H9 (cell line): Measurements from ENCODE around the gene DEPP1. TPM values are rescaled to one million over a fixed set of nuclear protein-coding genes. Genes with fewer than 3 reads are reported as not detected.

Experiments used
- DNase-seq: peaks from one replicate; pipeline ENCODE4 v3.0.0-alpha.2; 2017
- H2AFZ ChIP-seq: one replicate; pipeline ENCODE4 v1.6.1; 2013; ENCODE audit warnings: mild to moderate bottlenecking, low read length, control low read depth, moderate library complexity
- H2AK5ac ChIP-seq: 2 replicates; pipeline ENCODE4 v1.6.1; 2013; ENCODE audit warnings: low read length, control low read depth, mixed read lengths; ENCODE audit not compliant: insufficient read length
- H2BK120ac ChIP-seq: one replicate; pipeline ENCODE4 v1.6.1; 2013; ENCODE audit warnings: low read depth, mild to moderate bottlenecking, low read length, control low read depth, inconsistent platforms; ENCODE audit not compliant: poor library complexity, severe bottlenecking
- H2BK12ac ChIP-seq: 2 replicates; pipeline ENCODE4 v1.6.1; 2013; ENCODE audit warnings: low read length, control low read depth, mixed read lengths, low read depth; ENCODE audit not compliant: insufficient read length
- H2BK15ac ChIP-seq: 2 replicates; pipeline ENCODE4 v1.6.1; 2013; ENCODE audit warnings: low read depth, low read length, control low read depth
- H2BK20ac ChIP-seq: one replicate; pipeline ENCODE4 v1.6.1; 2013; ENCODE audit warnings: low read depth, mild to moderate bottlenecking, low read length, control low read depth, inconsistent platforms; ENCODE audit not compliant: poor library complexity, severe bottlenecking
- H2BK5ac ChIP-seq: 2 replicates; pipeline ENCODE4 v1.6.1; 2013; ENCODE audit warnings: low read length, control low read depth, mixed read lengths; ENCODE audit not compliant: insufficient read length
- H3K14ac ChIP-seq: 2 replicates; pipeline ENCODE4 v1.6.1; 2013; ENCODE audit warnings: low read length, control low read depth; ENCODE audit not compliant: insufficient read depth
- H3K18ac ChIP-seq: 2 replicates; pipeline ENCODE4 v1.6.1; 2013; ENCODE audit warnings: low read depth, mild to moderate bottlenecking, mixed read lengths, low read length, control low read depth; ENCODE audit not compliant: insufficient read length
- H3K23ac ChIP-seq: 2 replicates; pipeline ENCODE4 v1.6.1; 2013; ENCODE audit warnings: low read length, control low read depth, mixed read lengths, low read depth; ENCODE audit not compliant: insufficient read length
- H3K23me2 ChIP-seq: 2 replicates; pipeline ENCODE4 v1.6.1; 2013; ENCODE audit warnings: low read depth, mild to moderate bottlenecking, mixed read lengths, low read length, control low read depth; ENCODE audit not compliant: insufficient read length, poor library complexity, severe bottlenecking
- H3K27ac ChIP-seq: 2 replicates; pipeline ENCODE4 v1.5.1; 2013; ENCODE audit warnings: low read length, control low read depth, mixed read lengths, low read depth; ENCODE audit not compliant: insufficient read length
- H3K27me3 ChIP-seq: 2 replicates; pipeline ENCODE4 v1.6.1; 2013; ENCODE audit warnings: low read length, control low read depth, inconsistent platforms; ENCODE audit not compliant: insufficient read depth
- H3K4ac ChIP-seq: 2 replicates; pipeline ENCODE4 v1.6.1; 2013; ENCODE audit warnings: low read depth, mild to moderate bottlenecking, control low read depth, inconsistent platforms, low read length, moderate library complexity
- H3K4me1 ChIP-seq: 2 replicates; pipeline ENCODE4 v1.6.1; 2013; ENCODE audit warnings: low read length, control low read depth, inconsistent platforms; ENCODE audit not compliant: insufficient read depth
- H3K4me2 ChIP-seq: 2 replicates; pipeline ENCODE4 v1.6.1; 2013; ENCODE audit warnings: low read length, control low read depth, mixed read lengths; ENCODE audit not compliant: insufficient read length, insufficient read depth
- H3K56ac ChIP-seq: 2 replicates; pipeline ENCODE4 v1.6.1; 2013; ENCODE audit warnings: low read depth, mild to moderate bottlenecking, mixed read lengths, low read length, control low read depth; ENCODE audit not compliant: insufficient read length
- H3K79me1 ChIP-seq: 2 replicates; pipeline ENCODE4 v1.6.1; 2013; ENCODE audit warnings: low read depth, mild to moderate bottlenecking, moderate library complexity, low read length, control low read depth, inconsistent platforms; ENCODE audit not compliant: insufficient read depth, poor library complexity, severe bottlenecking
- H3K79me2 ChIP-seq: 2 replicates; pipeline ENCODE4 v1.6.1; 2013; ENCODE audit warnings: low read length, control low read depth, inconsistent platforms; ENCODE audit not compliant: insufficient read depth
- H3K9ac ChIP-seq: 2 replicates; pipeline ENCODE4 v1.6.1; 2013; ENCODE audit warnings: low read length, control low read depth, mixed read lengths; ENCODE audit not compliant: insufficient read length; ENCODE audit errors: extremely low read depth
- H3K9me3 ChIP-seq: one replicate; pipeline ENCODE4 v1.6.1; 2013; ENCODE audit warnings: low read depth, low read length, inconsistent platforms; ENCODE audit not compliant: control insufficient read depth
- H3T11ph ChIP-seq: one replicate; pipeline ENCODE4 v1.6.1; 2013; ENCODE audit warnings: mild to moderate bottlenecking, low read length, control low read depth, inconsistent platforms
- H4K20me1 ChIP-seq: one replicate; pipeline ENCODE4 v1.6.1; 2013; ENCODE audit not compliant: control insufficient read depth, insufficient read length, insufficient read depth
- H4K5ac ChIP-seq: 2 replicates; pipeline ENCODE4 v1.6.1; 2013; ENCODE audit warnings: low read depth, mild to moderate bottlenecking, mixed read lengths, low read length, control low read depth; ENCODE audit not compliant: insufficient read length
- H4K8ac ChIP-seq: replicated peaks from 2 replicates; pipeline ENCODE4 v1.6.1; 2013; ENCODE audit warnings: low read length, control low read depth, mixed read lengths, low read depth; ENCODE audit not compliant: insufficient read length
- H4K91ac ChIP-seq: 2 replicates; pipeline ENCODE4 v1.6.1; 2013; ENCODE audit warnings: low read depth, mild to moderate bottlenecking, moderate library complexity, mixed read lengths, low read length, control low read depth; ENCODE audit not compliant: insufficient read length
- H3K27ac Mint-ChIP-seq, 3 experiments: 2 replicates in 2 of 3; 3 replicates in 1 of 3; pipeline ENCODE4 v1.8.0; 2020 to 2021; ENCODE audit warnings: mixed read lengths in 3 of 3, mild to moderate bottlenecking in 1 of 3, moderate library complexity in 1 of 3
- H3K27me3 Mint-ChIP-seq: 2 replicates; pipeline ENCODE4 v1.8.0; 2021; ENCODE audit warnings: low read depth, mild to moderate bottlenecking, moderate library complexity, mixed read lengths
- H3K36me3 Mint-ChIP-seq, 3 experiments: 2 replicates in 2 of 3; 3 replicates in 1 of 3; pipeline ENCODE4 v1.8.0; 2020 to 2021; ENCODE audit warnings: low read depth in 3 of 3, mixed read lengths in 3 of 3; ENCODE audit not compliant: insufficient read depth in 1 of 3
- H3K4me1 Mint-ChIP-seq, 2 experiments: 2 replicates each; pipeline ENCODE4 v1.8.0; 2020; ENCODE audit warnings: mixed read lengths in 2 of 2
- H3K4me3 Mint-ChIP-seq, 2 experiments: 2 replicates in 1 of 2; 3 replicates in 1 of 2; pipeline ENCODE4 v1.8.0; 2020 to 2021; ENCODE audit warnings: mild to moderate bottlenecking in 2 of 2, mixed read lengths in 2 of 2, moderate library complexity in 1 of 2
- H3K9me3 Mint-ChIP-seq, 2 experiments: 2 replicates in 1 of 2; 3 replicates in 1 of 2; pipeline ENCODE4 v1.8.0; 2020; ENCODE audit warnings: mild to moderate bottlenecking in 2 of 2, mixed read lengths in 2 of 2, moderate library complexity in 1 of 2
- CTCF ChIP-seq: fragments of 200-600 bp; sonication (generic); conservative IDR thresholded peaks from 3 replicates; pipeline ENCODE4 v1.8.0; 2021; ENCODE audit warnings: antibody characterized with exemption, mild to moderate bottlenecking
- WGBS: extraction: QIAGEN DNeasy Blood & Tissue Kit; methylation state at CpG from one replicate; pipeline ENCODE4 v1.1.7; 2013; ENCODE audit warnings: missing lambda C conversion rate, low lambda C conversion rate, mixed read lengths; ENCODE audit not compliant: insufficient read length; ENCODE audit errors: extremely low coverage; 5-methylcytosine and 5-hydroxymethylcytosine counted together
- total RNA-seq: library from RNA; stranded (reverse); gene quantifications from 2 replicates; pipeline ENCODE4 v1.2.1, GENCODE V29; 2021

Gene DEPP1
- total RNA-seq, 1 experiment from 2014 or later = 2.4 TPM

- no peak overlapping the region for H2BK12ac ChIP-seq
- H3K9me3 Mint-ChIP-seq = peaks cover 5 to 10% of the 10 kb centered on the region in 2 experiments; a peak in 3 of 5 replicates
- H3K27me3 ChIP-seq = no peaks in the 10 kb centered on the region
- H2AFZ ChIP-seq = no peak overlapping the region
- DNase-seq = no peak
- no peak overlapping the region for H3K14ac ChIP-seq
- no peak overlapping the region for H4K5ac ChIP-seq
- no peak overlapping the region for H3K4ac ChIP-seq
- H2BK120ac ChIP-seq = no peak overlapping the region
- H3K79me2 ChIP-seq = no peaks in the 10 kb centered on the region
- H3K56ac ChIP-seq = no peak overlapping the region
- peaks cover 2% of the 10 kb centered on the region for H3K27me3 Mint-ChIP-seq
- no peak overlapping the region for H3K23ac ChIP-seq
- peaks cover 0 to 5% (median 2%) of the 10 kb centered on the region in 3 experiments; a peak in 3 of 7 replicates for H3K36me3 Mint-ChIP-seq
- no peak overlapping the region for H3T11ph ChIP-seq
- H3K23me2 ChIP-seq = no peaks in the 10 kb centered on the region
- H3K9ac ChIP-seq = no peak overlapping the region
- H4K20me1 ChIP-seq = no peaks in the 10 kb centered on the region
- no peak overlapping the region for H2BK20ac ChIP-seq
- H2AK5ac ChIP-seq = no peak overlapping the region
- H2BK5ac ChIP-seq = no peak overlapping the region
- H3K27ac ChIP-seq = no peak overlapping the region
- no peak overlapping the region for H2BK15ac ChIP-seq
- no CpG with 5 or more reads among the region's 2 CpGs for WGBS
- H3K4me1 ChIP-seq = no peaks in the 10 kb centered on the region
- no peak overlapping the region for H3K4me2 ChIP-seq
- H3K18ac ChIP-seq = no peak overlapping the region
- no peak overlapping the region for H4K8ac ChIP-seq
- no peaks in the 10 kb centered on the region for H3K9me3 ChIP-seq
- peak overlapping the region in 1 of 3 experiments; percentile 32; a peak in 1 of 7 replicates for H3K27ac Mint-ChIP-seq
- H3K4me3 Mint-ChIP-seq = no peak overlapping the region
- no peak overlapping the region for H4K91ac ChIP-seq
- H3K79me1 ChIP-seq = no peaks in the 10 kb centered on the region
- no peak for TF ChIP-seq CTCF
- H3K4me1 Mint-ChIP-seq = no peaks in the 10 kb centered on the region
Measured at GRCh38 chr10:45023426-45023825, 44.8 kb upstream of the DEPP1 start.
